H1 (cell line): ENCODE measurements around the gene PTPRCAP. TPM values are rescaled to one million over a fixed set of nuclear protein-coding genes. Genes with fewer than 3 reads are reported as not detected.
A peak's percentile ranks its signal among the peaks of the same experiment; 100 is the strongest.

Experiments
- CTCF ChIA-PET: fragments of 300-600 bp; sonication (Branson Sonifier 250); formaldehyde crosslinking; loops from one replicate; lab custom pipeline; 2021; ENCODE audit not compliant: partially characterized antibody; lab: Charles Lee
- POLR2A ChIA-PET: fragments of 300-600 bp; sonication (Branson Sonifier 250); formaldehyde crosslinking; loops from one replicate; lab custom pipeline; 2021; ENCODE audit warnings: inconsistent platforms; ENCODE audit not compliant: partially characterized antibody; lab: Charles Lee
- DNase-seq, 2 experiments: peaks; one replicate each; pipeline versions ENCODE4 v3.0.0 to v3.0.0-alpha.2; 2010 to 2022; ENCODE audit warnings: low spot score in 2 of 2, low read depth in 1 of 2, mixed read lengths in 1 of 2
- FAIRE-seq: peaks from 2 replicates; lab custom pipeline; 2011; peaks lifted over from hg19 to GRCh38; lab: Jason Lieb, UNC
- H2AFZ ChIP-seq: 2 replicates; pipeline ENCODE4 v1.8.1; 2012; ENCODE audit warnings: low read length, inconsistent platforms
- H2AK5ac ChIP-seq: 2 replicates; pipeline ENCODE4 v1.6.1; 2013; ENCODE audit warnings: low read depth, low read length
- H2BK120ac ChIP-seq: replicated peaks from 2 replicates; pipeline ENCODE3; 2013; ENCODE audit warnings: low read depth, low read length, inconsistent platforms
- H2BK12ac ChIP-seq: 2 replicates; pipeline ENCODE4 v1.6.1; 2013; ENCODE audit warnings: low read depth, low read length
- H2BK15ac ChIP-seq: 2 replicates; pipeline ENCODE4 v1.6.1; 2013; ENCODE audit warnings: low read length
- H2BK20ac ChIP-seq: 2 replicates; pipeline ENCODE4 v1.6.1; 2013; ENCODE audit warnings: low read length
- H2BK5ac ChIP-seq: 2 replicates; pipeline ENCODE4 v1.6.1; 2013; ENCODE audit warnings: low read depth, low read length
- H3K14ac ChIP-seq: 2 replicates; pipeline ENCODE4 v1.6.1; 2013; ENCODE audit warnings: inconsistent platforms; ENCODE audit not compliant: insufficient read length
- H3K18ac ChIP-seq: 2 replicates; pipeline ENCODE4 v1.6.1; 2013; ENCODE audit warnings: low read length; ENCODE audit errors: extremely low read depth
- H3K23ac ChIP-seq: 2 replicates; pipeline ENCODE4 v1.6.1; 2013; ENCODE audit warnings: inconsistent platforms; ENCODE audit not compliant: insufficient read length
- H3K23me2 ChIP-seq: 2 replicates; pipeline ENCODE4 v1.6.1; 2013; ENCODE audit warnings: low read depth, low read length
- H3K27ac ChIP-seq: 2 replicates; pipeline ENCODE4 v1.6.1; 2011; ENCODE audit warnings: low read depth, low read length, inconsistent platforms
- H3K27me3 ChIP-seq, 4 experiments: replicated peaks in 1 of 4; 1 replicate in 1 of 4; 2 replicates in 3 of 4; pipeline versions ENCODE4 v1.6.1 to v1.8.1; 2011 to 2013; ENCODE audit warnings: low read length in 3 of 4, mild to moderate bottlenecking in 3 of 4, inconsistent platforms in 2 of 4, mixed read lengths in 2 of 4, moderate library complexity in 1 of 4; ENCODE audit not compliant: control insufficient read depth in 3 of 4, insufficient read depth in 3 of 4; ENCODE audit errors: extremely low read depth in 1 of 4
- H3K36me3 ChIP-seq, 4 experiments: 2 replicates each; pipeline versions ENCODE4 v1.6.1 to v1.8.1; 2011 to 2013; ENCODE audit warnings: mild to moderate bottlenecking in 4 of 4, low read length in 3 of 4, moderate library complexity in 2 of 4, control low read depth in 1 of 4, inconsistent platforms in 1 of 4; ENCODE audit not compliant: insufficient read depth in 4 of 4, control insufficient read depth in 2 of 4
- H3K4ac ChIP-seq: replicated peaks from 2 replicates; pipeline ENCODE3; 2013; ENCODE audit warnings: low read length, low read depth, mixed read lengths, inconsistent platforms; ENCODE audit not compliant: insufficient read length
- H3K4me1 ChIP-seq, 4 experiments: replicated peaks in 1 of 4; 1 replicate in 1 of 4; 2 replicates in 3 of 4; pipeline versions ENCODE4 v1.6.1 to v1.8.1; 2011 to 2013; ENCODE audit warnings: low read length in 3 of 4, inconsistent platforms in 2 of 4, mixed read lengths in 1 of 4; ENCODE audit not compliant: insufficient read depth in 4 of 4, control insufficient read depth in 3 of 4
- H3K4me2 ChIP-seq, 2 experiments: 2 replicates each; pipeline versions ENCODE4 v1.6.1 to v1.8.1; 2011 to 2013; ENCODE audit warnings: low read depth in 2 of 2, low read length in 2 of 2, control low read depth in 1 of 2, inconsistent platforms in 1 of 2, mild to moderate bottlenecking in 1 of 2; ENCODE audit not compliant: insufficient read depth in 1 of 2
- H3K4me3 ChIP-seq, 4 experiments: fragments of 200-600, 300-600 bp in 1 of 4; sonication (generic), shearing (Covaris generic), sonication (Bioruptor Twin) in 1 of 4; 2 replicates each; pipeline versions ENCODE4 v1.5.1 to v1.8.1; 2011 to 2016; ENCODE audit warnings: low read length in 4 of 4, low read depth in 3 of 4, control low read depth in 2 of 4, inconsistent platforms in 2 of 4, mild to moderate bottlenecking in 2 of 4, mixed read lengths in 1 of 4, moderate library complexity in 1 of 4; ENCODE audit not compliant: insufficient read depth in 2 of 4; ENCODE audit errors: extremely low read depth in 1 of 4
- H3K56ac ChIP-seq: replicated peaks from 2 replicates; pipeline ENCODE3; 2013; ENCODE audit warnings: low read depth, mild to moderate bottlenecking, mixed read lengths, low read length, inconsistent platforms; ENCODE audit not compliant: insufficient read length
- H3K79me1 ChIP-seq: 2 replicates; pipeline ENCODE4 v1.6.1; 2013; ENCODE audit warnings: low read depth, low read length, control low read depth
- H3K79me2 ChIP-seq, 2 experiments: 2 replicates each; pipeline versions ENCODE4 v1.6.1 to v1.8.1; 2012 to 2013; ENCODE audit warnings: low read length in 2 of 2, mild to moderate bottlenecking in 2 of 2, inconsistent platforms in 1 of 2; ENCODE audit not compliant: insufficient read depth in 2 of 2, control insufficient read depth in 1 of 2
- H3K9ac ChIP-seq, 4 experiments: replicated peaks in 1 of 4; 1 replicate in 1 of 4; 2 replicates in 3 of 4; pipeline versions ENCODE4 v1.6.1 to v1.8.1; 2011 to 2013; ENCODE audit warnings: low read depth in 3 of 4, low read length in 3 of 4, control low read depth in 2 of 4, mild to moderate bottlenecking in 2 of 4, moderate library complexity in 2 of 4, inconsistent platforms in 1 of 4; ENCODE audit errors: extremely low read depth in 1 of 4
- H3K9me3 ChIP-seq, 2 experiments: 2 replicates each; pipeline versions ENCODE4 v1.6.1 to v1.8.1; 2012 to 2013; ENCODE audit warnings: mild to moderate bottlenecking in 2 of 2, moderate library complexity in 2 of 2, control low read depth in 1 of 2, inconsistent platforms in 1 of 2, low read depth in 1 of 2, low read length in 1 of 2, mixed read lengths in 1 of 2; ENCODE audit not compliant: insufficient read depth in 2 of 2
- H4K20me1 ChIP-seq, 2 experiments: replicated peaks in 1 of 2; 2 replicates each; pipeline versions ENCODE3 to v1.8.1; 2011 to 2013; ENCODE audit warnings: inconsistent platforms in 2 of 2, low read length in 2 of 2, mild to moderate bottlenecking in 1 of 2; ENCODE audit not compliant: insufficient read depth in 2 of 2, control insufficient read depth in 1 of 2
- H4K5ac ChIP-seq: 2 replicates; pipeline ENCODE4 v1.6.1; 2013; ENCODE audit warnings: low read length, low read depth, mixed read lengths, inconsistent platforms; ENCODE audit not compliant: insufficient read length
- H4K8ac ChIP-seq: 2 replicates; pipeline ENCODE4 v1.8.0; 2013; ENCODE audit warnings: mild to moderate bottlenecking, moderate library complexity, low read length, inconsistent platforms; ENCODE audit not compliant: insufficient read depth; ENCODE audit errors: extremely low read depth
- H4K91ac ChIP-seq: replicated peaks from 2 replicates; pipeline ENCODE3; 2013; ENCODE audit warnings: low read length, mixed read lengths, inconsistent platforms; ENCODE audit not compliant: insufficient read length
- ASH2L ChIP-seq: fragments of 200-600, 300-600 bp; sonication (generic); IDR thresholded peaks from one replicate; pipeline ENCODE4 v1.7.1; 2017; ENCODE audit warnings: low read length
- CBX8 ChIP-seq: fragments of 300-800, 300-1000 bp; sonication (generic); IDR thresholded peaks from 2 replicates; pipeline ENCODE4 v1.7.1; 2016; ENCODE audit warnings: low read depth, low read length, borderline replicate concordance
- CHD1 ChIP-seq: IDR thresholded peaks from 2 replicates; pipeline ENCODE4 v1.6.1; 2012; ENCODE audit warnings: low read depth, low read length, improper control_type of control experiment
- EGR1 ChIP-seq: IDR thresholded peaks from 2 replicates; pipeline ENCODE4 v1.6.1; 2011; ENCODE audit warnings: low read depth, low read length, borderline replicate concordance
- KDM5A ChIP-seq: fragments of 200-600 bp; IDR thresholded peaks from 2 replicates; pipeline ENCODE4 v1.7.1; 2012; ENCODE audit warnings: mild to moderate bottlenecking, low read length, inconsistent platforms, mixed read lengths
- NANOG ChIP-seq: IDR thresholded peaks from 2 replicates; pipeline ENCODE4 v1.6.1; 2011; ENCODE audit warnings: low read length, low read depth, mild to moderate bottlenecking, inconsistent platforms; ENCODE audit not compliant: insufficient read depth, poor library complexity, severe bottlenecking
- PHF8 ChIP-seq: fragments of 200-600 bp; sonication (generic); conservative IDR thresholded peaks from 2 replicates; pipeline ENCODE4 v1.7.1; 2012; ENCODE audit warnings: low read depth, mild to moderate bottlenecking, inconsistent platforms, low read length, moderate library complexity
- POU5F1 ChIP-seq: IDR thresholded peaks from 2 replicates; pipeline ENCODE4 v1.6.1; 2011; ENCODE audit warnings: low read depth, mild to moderate bottlenecking, low read length, moderate library complexity
- RBBP5 ChIP-seq: IDR thresholded peaks from 2 replicates; pipeline ENCODE4 v1.7.1; 2012; ENCODE audit warnings: low read depth, mild to moderate bottlenecking, inconsistent platforms, low read length, moderate library complexity, borderline replicate concordance
- RFX5 ChIP-seq: IDR thresholded peaks from 2 replicates; pipeline ENCODE4 v1.6.1; 2011; ENCODE audit warnings: low read depth, low read length, improper control_type of control experiment, borderline replicate concordance
- RXRA ChIP-seq: IDR thresholded peaks from 2 replicates; pipeline ENCODE4 v1.6.1; 2011; ENCODE audit warnings: low read depth, mild to moderate bottlenecking, low read length, moderate library complexity; ENCODE audit not compliant: insufficient read depth
- SP4 ChIP-seq: IDR thresholded peaks from 2 replicates; pipeline ENCODE4 v1.6.1; 2012; ENCODE audit warnings: low read length, inconsistent platforms
- TCF12 ChIP-seq: IDR thresholded peaks from 2 replicates; pipeline ENCODE4 v1.6.1; 2011; ENCODE audit warnings: low read depth, mild to moderate bottlenecking, low read length
- ZNF274 ChIP-seq: IDR thresholded peaks from 2 replicates; pipeline ENCODE4 v1.7.0; 2012; ENCODE audit warnings: low read length, borderline replicate concordance; ENCODE audit errors: extremely low read depth
- WGBS, 2 experiments: shearing (Covaris generic) in 1 of 2; methylation state at CpG; one replicate each; pipeline versions ENCODE4 v1.1.6 to v1.1.7; 2013 to 2015; ENCODE audit warnings: low lambda C conversion rate in 2 of 2, mixed read lengths in 2 of 2, inconsistent platforms in 1 of 2, low coverage in 1 of 2, missing lambda C conversion rate in 1 of 2; ENCODE audit not compliant: insufficient replicate concordance in 2 of 2, insufficient coverage in 1 of 2, insufficient read length in 1 of 2; ENCODE audit errors: extremely low coverage in 1 of 2, missing lambda C conversion rate in 1 of 2; 5-methylcytosine and 5-hydroxymethylcytosine counted together
- polyA plus RNA-seq, 7 experiments: library from polyadenylated mRNA; depleted of rRNA in 3 of 7; stranded (reverse) in 5 of 7; unstranded in 2 of 7; fragments of >200 nt in 5 of 7; fragments of 200-250 nt in 2 of 7; gene quantifications; 1 replicate in 5 of 7; 2 replicates in 1 of 7; 4 replicates in 1 of 7; pipeline versions ENCODE4 v1.2.1 to v1.2.3, GENCODE V29; 2011 to 2013; ENCODE audit warnings: missing spikeins in 2 of 7, mixed read lengths in 2 of 7
- total RNA-seq: library from RNA; stranded (reverse); fragmentation: NEBNext Ultra II Directional; extraction: Animal tissue kit (Norgen Biotek cat#: 25700); gene quantifications from 2 replicates; pipeline ENCODE4 v1.2.1, GENCODE V29; 2021

The PTPRCAP gene
- total and polyA plus RNA-seq, 2 of the 8 experiments (the other 6 are each of a cell fraction or from before 2014, with no cell fraction given), result 0.78 to 6.7 TPM

- Histone ChIP-seq H2AFZ (no peak overlapping the region), H3K27me3 (peaks cover 0 to 10% (median 9%) of the 10 kb centered on the region in 4 experiments; a peak in 6 of 7 replicates), H4K91ac (no peak overlapping the region), H3K27ac (no peak overlapping the region), H2AK5ac (no peak overlapping the region), H3K56ac (no peak overlapping the region), H3K14ac (no peak overlapping the region), H2BK5ac (no peak overlapping the region), H2BK12ac (no peak overlapping the region), H2BK15ac (no peak overlapping the region), H3K23ac (no peak overlapping the region), H4K8ac (no peak overlapping the region), H2BK20ac (no peak overlapping the region), H4K5ac (no peak overlapping the region), H3K9ac (no peak overlapping the region; a peak in 1 of 7 replicates), H3K18ac (no peak overlapping the region), H3K4me1 (peaks cover 0 to 3% (median 3%) of the 10 kb centered on the region in 4 experiments; a peak in 3 of 7 replicates), H3K4me3 (peak overlapping the region; percentile 10 to 60 (median 27); a peak in 6 of 8 replicates), H3K36me3 (no peaks in the 10 kb centered on the region; a peak in 1 of 8 replicates), H3K4ac (no peak overlapping the region), H3K79me1 (no peaks in the 10 kb centered on the region), H3K9me3 (no peaks in the 10 kb centered on the region; a peak in 1 of 4 replicates), H3K4me2 (peak overlapping the region; percentile 54 to 70), H3K79me2 (no peaks in the 10 kb centered on the region), H2BK120ac (no peak overlapping the region), H3K23me2 (no peaks in the 10 kb centered on the region), H4K20me1 (peaks cover 0 to 5% of the 10 kb centered on the region in 2 experiments)
- POLR2A ChIA-PET, result interaction anchor here (0.8 to 1.7 kb wide), 7 partner anchors 9 to 86 kb away, joined by 3 to 6 read pairs (median 4); partner anchors contain the start of gene TMEM134
- CTCF ChIA-PET, result interaction anchor here (0.8 to 1.5 kb wide), 3 partner anchors 12 to 90 kb away, joined by 3 to 5 read pairs (median 4); partner anchors contain the start of gene RAD9A
- FAIRE-seq, result no peak
- no peak for DNase-seq
- 81% methylated on average over 17 of the region's 19 CpGs; no CpG with 5 or more reads in 1 of the 2 experiments for WGBS, 2 experiments
- no peak for TF ChIP-seq ASH2L
- no peak for TF ChIP-seq SP4
- TF ChIP-seq RFX5, result no peak
- no peak for TF ChIP-seq NANOG
- TF ChIP-seq CHD1, result no peak
- no peak for TF ChIP-seq KDM5A
- no peak for TF ChIP-seq EGR1
- TF ChIP-seq CBX8, result no peak
- no peak for TF ChIP-seq POU5F1
- TF ChIP-seq ZNF274, result no peak
- TF ChIP-seq PHF8, result no peak
- no peak for TF ChIP-seq RBBP5
- no peak for TF ChIP-seq TCF12
- no peak for TF ChIP-seq RXRA
Observed at GRCh38 chr11:67482275-67482826, 44.9 kb upstream of the PTPRCAP start.
